SK-N-DZ (cell line): ENCODE results near the gene STON2. TPM values are rescaled to one million over a fixed set of nuclear protein-coding genes. Genes with fewer than 3 reads are reported as not detected.
"Not testable (repeated sequence)": the region's sequence is repeated elsewhere in the genome, so short reads cannot be mapped to it uniquely, and the experiment has no call there.

Experiments used
- DNase-seq: peaks from one replicate; pipeline ENCODE4 v3.0.0-alpha.2; 2015; ENCODE audit warnings: low spot score
- polyA plus RNA-seq, 2 experiments: library from polyadenylated mRNA; depleted of rRNA; stranded (reverse); fragments of >200 nt; gene quantifications; 2 replicates each; pipeline ENCODE4 v1.2.3, GENCODE V29; 2014

Gene STON2, protein sequence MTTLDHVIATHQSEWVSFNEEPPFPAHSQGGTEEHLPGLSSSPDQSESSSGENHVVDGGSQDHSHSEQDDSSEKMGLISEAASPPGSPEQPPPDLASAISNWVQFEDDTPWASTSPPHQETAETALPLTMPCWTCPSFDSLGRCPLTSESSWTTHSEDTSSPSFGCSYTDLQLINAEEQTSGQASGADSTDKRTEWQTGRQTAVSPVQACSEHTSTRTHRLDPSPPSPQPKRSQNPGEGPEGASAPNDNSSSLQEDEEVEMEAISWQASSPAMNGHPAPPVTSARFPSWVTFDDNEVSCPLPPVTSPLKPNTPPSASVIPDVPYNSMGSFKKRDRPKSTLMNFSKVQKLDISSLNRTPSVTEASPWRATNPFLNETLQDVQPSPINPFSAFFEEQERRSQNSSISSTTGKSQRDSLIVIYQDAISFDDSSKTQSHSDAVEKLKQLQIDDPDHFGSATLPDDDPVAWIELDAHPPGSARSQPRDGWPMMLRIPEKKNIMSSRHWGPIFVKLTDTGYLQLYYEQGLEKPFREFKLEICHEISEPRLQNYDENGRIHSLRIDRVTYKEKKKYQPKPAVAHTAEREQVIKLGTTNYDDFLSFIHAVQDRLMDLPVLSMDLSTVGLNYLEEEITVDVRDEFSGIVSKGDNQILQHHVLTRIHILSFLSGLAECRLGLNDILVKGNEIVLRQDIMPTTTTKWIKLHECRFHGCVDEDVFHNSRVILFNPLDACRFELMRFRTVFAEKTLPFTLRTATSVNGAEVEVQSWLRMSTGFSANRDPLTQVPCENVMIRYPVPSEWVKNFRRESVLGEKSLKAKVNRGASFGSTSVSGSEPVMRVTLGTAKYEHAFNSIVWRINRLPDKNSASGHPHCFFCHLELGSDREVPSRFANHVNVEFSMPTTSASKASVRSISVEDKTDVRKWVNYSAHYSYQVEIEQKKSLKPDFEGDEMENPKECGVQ
- 11.4 and 14.4 TPM in 2 replicates for polyA plus RNA-seq (2014; cell fraction: cytosol; rRNA removed)
- 7.1 and 10.5 TPM in 2 replicates for polyA plus RNA-seq (2014; cell fraction: nucleus; rRNA removed)

DNA sequence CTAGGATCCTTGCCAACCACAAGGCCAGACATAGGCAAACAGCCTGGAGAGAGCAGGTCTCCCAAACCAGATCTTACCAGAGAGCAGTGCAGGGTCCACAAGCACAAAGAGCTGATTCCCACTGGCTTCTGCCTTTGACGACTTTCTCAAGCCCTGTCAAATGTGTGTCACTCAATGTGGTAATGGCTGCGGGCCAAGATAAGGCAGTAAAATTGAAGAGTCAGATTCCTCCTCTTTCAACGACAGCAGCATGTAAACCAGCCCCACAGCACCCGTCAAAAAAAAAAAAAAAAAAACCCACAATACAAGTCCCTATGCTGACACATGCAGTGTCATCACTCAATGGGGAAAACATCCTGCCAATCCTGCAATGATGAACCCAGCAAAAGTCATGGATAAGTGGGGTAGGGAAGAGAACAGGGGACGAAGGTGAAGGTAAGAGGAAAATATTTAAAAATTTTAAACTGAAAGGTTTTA is at the start of gene STON2:
STON2 (minus strand) TSS at position 123 of the 477 bp plus-strand sequence. CDS start 1,942 bp downstream, outside the sequence.
- no peak for DNase-seq

DNA sequence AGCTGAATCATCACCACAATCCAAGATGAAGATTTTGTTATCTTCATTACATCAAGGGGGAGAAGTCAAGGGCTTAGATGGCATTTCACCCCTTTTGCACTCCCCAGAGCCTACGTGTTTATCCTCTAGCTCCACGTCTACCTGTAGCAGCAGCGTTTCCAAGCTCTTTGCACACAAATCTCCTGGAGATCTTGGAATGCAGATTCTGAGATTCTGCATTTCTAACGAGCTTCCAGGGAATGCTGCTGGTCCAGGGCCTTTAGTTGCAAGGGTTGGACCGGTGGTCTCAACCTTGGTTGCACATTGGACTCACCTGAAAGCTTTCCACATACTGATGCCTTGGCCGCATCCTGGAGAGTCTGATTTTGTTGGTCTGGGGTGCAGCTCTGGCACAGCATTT is 49.5 kb upstream of the STON2 start:
- no peak for DNase-seq

GRCh38 chr14:81449114-81449513 is 49.0 kb upstream of the STON2 start:
- no peak for DNase-seq

- DNase-seq, result no peak
Measured at GRCh38 chr14:81447021-81447764, 47.1 kb upstream of the STON2 start.

DNA sequence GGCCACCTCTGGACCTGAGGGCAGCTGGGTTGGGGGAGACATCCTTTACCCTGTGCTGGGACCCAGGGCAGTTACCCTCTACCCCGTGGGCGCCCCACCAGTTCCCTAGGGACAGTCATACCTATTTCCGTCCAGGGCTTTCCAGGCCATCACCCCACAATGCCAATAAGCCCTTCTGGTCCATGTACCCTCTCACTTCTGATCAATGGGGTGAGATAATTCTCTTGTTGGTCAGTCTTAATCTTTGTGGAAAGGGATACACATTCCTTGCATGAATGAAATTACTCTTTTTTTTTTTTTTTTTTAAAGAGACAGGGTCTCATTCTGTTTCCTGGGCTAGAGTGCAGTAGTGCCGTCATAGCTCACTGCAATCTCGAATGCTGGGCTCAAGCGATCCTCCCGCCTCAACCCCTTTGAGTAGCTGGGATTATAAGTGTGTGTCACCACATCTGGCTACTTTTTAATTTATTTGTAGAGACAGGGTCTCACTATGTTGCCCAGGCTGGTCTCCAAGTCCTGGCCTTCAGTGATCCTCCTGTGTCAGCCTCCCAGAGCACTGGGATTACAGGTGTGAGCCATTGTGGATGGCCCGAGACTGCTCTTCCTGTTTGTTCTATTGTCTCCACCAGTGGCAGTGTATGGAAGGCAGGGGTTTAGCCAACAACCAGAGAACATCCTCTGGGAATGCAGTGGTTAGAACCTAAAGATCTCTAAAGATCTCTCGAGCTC is 46.3 kb upstream of the STON2 start:
- no peak for DNase-seq

- DNase-seq, result no peak
Measured at GRCh38 chr14:81441626-81442134, 41.6 kb upstream of the STON2 start.

- DNase-seq, result no peak
Measured at GRCh38 chr14:81440041-81440440, 39.9 kb upstream of the STON2 start.

- no peak for DNase-seq
Measured at GRCh38 chr14:81437244-81437643, 37.1 kb upstream of the STON2 start.

DNA sequence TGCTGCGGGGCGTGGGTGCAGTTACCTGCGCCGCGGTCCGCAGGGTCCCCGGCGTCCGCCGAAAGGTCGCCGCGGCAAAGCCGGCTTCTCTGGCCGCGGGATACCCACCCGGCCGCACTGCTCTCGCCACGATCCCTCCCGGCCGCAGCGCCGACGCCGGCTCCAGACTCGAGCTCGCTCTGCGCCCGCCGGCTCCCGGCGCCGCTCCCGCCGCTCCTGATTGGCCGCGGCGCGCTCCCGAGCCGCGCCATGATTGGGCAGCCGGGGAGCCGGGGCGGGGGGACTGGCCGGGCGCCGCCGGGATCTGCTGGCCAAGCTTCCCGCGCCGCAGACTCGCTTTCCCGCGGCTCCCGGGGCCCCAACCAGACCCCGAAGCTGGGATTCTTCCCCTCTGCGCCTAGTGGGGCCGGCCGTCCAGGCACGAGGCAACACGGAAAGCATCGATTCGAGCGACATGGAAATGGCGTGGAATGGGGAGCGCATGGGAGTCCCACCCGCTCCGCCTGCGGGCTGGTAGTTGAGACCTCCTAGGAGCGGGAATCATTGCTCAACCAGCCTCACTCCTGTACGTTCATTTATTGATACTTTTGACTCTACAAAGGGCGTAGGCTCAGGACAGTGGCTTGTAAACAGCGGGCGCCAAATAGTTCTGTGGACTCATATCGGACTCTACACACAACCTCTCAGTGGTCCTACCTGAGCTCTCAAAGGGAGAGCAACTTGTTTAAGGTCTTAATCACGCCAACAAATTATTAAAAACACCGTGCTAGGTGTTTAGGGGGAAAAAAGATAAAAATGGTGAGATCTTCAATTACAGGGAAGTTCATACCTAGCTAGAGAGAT is 36.4 kb upstream of the STON2 start:
- peak; percentile 79 for DNase-seq

DNA sequence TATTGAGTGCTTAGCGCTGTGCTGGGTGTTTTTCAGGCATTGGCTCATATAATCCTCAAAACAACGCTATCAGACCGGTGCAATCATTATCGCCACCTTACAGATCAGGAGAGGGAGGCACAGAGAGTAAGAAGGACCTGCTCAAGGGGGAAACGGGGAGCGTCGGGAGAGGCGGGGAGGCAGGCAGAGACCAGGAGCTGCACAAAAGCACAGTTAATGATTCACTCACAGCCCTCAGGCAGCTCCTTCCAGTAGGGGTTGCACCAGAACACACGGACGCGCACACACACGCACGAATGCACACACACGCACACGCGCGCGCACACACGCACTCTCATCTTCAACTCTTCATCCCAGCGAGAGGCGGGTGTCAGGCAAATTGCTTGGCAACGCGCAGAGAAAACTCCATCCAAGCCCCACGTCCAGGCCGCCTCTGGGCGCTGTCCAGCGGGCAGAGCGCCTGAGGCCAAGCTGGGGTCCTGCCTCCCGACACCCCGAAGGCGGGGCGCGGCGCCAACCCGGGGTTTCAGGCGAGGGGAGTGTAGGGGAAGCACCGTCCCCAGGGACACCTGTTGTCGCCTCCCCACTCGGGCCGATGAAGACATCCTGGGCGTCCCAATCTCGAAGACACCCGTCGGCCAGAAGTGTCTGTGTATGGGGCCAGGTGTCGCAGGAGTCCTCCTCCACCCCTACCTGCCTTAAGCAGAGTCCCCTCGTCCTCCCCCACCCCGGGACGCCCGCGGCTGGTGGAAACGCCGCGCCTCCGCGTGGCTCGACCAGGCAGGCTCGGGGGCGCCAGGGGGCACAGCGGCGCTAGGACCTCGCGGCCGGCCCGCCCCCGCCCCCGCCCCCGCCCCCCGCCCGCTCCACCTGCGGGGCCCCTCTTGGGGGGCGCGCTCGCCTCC is 35.5 kb upstream of the STON2 start:
- DNase-seq, result peak; percentile 53

DNA sequence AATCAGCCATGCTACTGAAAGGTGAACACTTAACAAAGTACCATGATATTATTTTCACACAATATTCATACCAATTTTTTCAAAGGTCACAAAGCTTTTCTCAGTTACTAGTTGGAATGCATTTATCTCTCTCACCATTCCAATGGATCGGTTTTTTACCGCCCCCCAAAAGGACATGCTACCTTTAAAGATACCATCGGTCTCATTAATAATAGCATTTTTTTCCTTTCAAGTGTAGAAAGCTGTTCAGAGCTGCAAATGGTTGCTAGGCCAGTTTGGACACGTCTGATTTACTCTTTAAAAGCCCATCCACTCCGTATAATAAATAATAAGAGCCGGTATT is 34.9 kb upstream of the STON2 start:
- no peak for DNase-seq

DNA sequence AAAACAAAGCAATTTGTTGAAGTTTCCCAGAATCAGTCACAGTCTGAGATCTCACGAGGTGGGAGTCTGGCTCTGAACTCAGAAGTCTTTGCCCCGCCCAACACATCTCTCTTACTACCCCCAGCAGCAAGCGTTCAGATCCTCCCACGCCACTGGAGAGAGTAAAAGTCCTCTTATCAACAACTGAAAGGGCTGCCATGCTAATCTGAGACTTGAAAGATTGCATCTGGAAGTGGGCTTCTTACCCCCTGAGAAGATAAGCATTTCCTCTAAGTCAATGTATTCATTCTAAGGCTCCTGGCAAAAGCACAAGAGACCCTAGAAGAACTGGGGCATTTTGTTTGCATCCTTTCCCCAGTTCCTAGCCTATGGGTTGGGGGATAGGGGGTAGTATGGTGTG is 34.1 kb upstream of the STON2 start:
- DNase-seq, result no peak

DNA sequence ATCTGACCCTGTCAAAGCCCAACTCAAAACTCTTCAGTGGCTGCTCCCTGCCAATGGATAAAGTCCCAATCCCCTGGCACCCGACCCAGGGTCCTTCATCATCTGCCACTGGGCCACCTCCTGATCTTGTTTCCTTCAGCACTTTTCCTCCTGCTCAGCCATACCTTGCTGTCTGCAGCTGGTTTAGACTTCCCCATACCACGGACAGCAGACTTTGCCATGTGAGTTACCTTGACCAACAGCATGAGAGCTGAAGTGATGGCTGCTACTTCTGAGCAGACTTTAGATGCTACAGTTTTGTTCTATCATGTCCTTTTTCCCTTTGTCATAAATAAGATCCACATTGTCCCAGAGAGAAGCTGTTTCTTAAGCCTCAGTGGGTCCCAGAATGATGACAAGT is 33.3 kb upstream of the STON2 start:
- no peak for DNase-seq

DNA sequence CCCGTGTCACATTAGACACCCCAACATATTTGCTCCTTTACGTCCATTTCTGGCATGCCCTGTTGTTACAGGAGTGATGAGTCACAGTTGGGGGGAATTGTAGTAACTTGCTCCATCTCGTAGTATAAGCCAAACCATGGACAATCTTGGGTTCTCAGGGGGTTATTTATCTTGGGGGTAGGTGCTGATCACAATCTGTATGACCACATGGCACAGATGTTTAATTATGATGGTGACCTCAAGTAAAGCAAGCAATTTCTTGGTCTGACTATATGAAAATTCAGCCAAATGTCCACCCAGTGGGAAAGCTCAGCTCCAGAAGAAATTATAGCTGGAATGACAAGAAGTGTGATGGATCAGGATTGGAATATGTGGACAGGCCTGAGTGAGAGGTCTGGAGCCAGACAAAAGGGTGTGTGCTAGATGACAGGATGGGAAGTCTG is 32.1 kb upstream of the STON2 start:
- no peak for DNase-seq

- DNase-seq, result no peak
Measured at GRCh38 chr14:81430235-81430634, 30.1 kb upstream of the STON2 start.

DNA sequence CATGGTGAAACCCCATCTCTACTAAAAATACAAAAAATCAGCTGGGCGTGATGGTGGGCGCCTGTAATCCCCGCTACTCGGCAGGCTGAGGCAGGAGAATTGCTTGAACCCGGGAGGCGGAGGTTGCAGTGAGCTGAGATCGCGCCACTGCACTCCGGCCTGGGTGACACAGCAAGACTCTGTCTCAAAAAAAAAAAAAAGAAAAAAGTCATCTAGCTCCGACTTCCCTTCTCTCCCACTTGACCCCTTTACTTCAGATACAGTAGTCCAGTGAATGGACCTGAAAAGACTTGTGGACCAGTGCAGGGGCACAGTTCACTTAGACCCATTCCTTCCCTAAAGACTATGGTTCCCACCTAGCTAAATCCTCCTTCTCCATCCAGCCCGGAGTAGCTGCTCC is 29.6 kb upstream of the STON2 start:
- not testable (repeated sequence) for DNase-seq

- no peak for DNase-seq
Measured at GRCh38 chr14:81429028-81429427, 28.9 kb upstream of the STON2 start.

GRCh38 chr14:81427348-81428058 is 27.4 kb upstream of the STON2 start:
- DNase-seq, result no peak
